Measurements from ENCODE around the gene ASS1. TPM values are rescaled to one million over a fixed set of nuclear protein-coding genes. Genes with fewer than 3 reads are reported as not detected.
A peak's percentile ranks its signal among the peaks of the same experiment; 100 is the strongest.

The ASS1 gene
- total RNA-seq, 1 donor from 2014 or later: 71.3 TPM

DNA sequence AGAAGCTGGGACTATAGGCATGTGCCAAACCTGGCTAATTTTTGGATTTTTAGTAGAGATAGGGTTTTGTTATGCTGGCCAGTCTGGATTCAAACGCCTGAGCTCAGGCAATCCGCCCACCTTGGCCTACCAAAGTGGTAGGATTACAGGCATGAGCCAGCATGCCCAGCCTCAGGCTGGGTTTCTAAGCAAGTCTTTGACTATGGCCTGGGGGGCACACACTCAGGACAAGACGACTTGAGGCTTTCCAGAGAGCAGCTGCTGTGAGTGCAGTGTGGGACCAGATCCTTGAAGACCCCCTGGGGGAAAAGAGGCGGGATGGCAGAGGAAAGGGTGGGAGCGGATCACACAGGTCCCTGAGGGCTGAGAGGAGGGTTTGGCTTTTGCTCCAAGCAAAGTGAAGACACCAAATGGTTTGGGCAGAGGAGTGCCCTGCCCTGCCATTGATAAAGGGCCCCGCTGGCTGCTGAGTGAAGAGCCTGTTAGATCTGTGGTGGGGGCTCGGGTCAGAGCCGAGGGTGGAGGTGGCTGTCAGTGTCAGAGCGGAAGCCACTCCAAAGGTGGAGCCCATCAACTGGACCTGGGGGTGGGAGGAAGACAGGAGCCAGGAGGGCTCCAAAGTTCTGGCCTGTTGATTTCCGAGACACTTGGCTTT is 87.8 kb downstream of the ASS1 start:
- Histone ChIP-seq H3K4me1 (peaks cover 29% of the 10 kb centered on the region), H3K9me3 (replicated peaks) (no peaks in the 10 kb centered on the region), H3K27me3 (ENCODE audit: low read depth) (peaks cover 29% of the 10 kb centered on the region), H3K4me3 (no peak overlapping the region), H3K36me3 (no peaks in the 10 kb centered on the region), H3K27ac (replicated peaks) (no peak overlapping the region)
- intact Hi-C loops (cut with micrococcal nuclease): no loop called here
- DNase-seq: no peak
- no peak for TF ChIP-seq CTCF (IDR thresholded peaks at IDR 0.05; ENCODE audit: borderline replicate concordance)

- intact Hi-C loops (cut with micrococcal nuclease): no loop called here
- Histone ChIP-seq H3K4me1 (peaks cover 26% of the 10 kb centered on the region), H3K27me3 (ENCODE audit: low read depth) (peaks cover 55% of the 10 kb centered on the region), H3K36me3 (no peaks in the 10 kb centered on the region), H3K27ac (replicated peaks) (peak overlapping the region; percentile 58), H3K9me3 (replicated peaks) (no peaks in the 10 kb centered on the region), H3K4me3 (peak overlapping the region; percentile 55)
- TF ChIP-seq CTCF (IDR thresholded peaks at IDR 0.05; ENCODE audit: borderline replicate concordance): no peak
- DNase-seq: peak; percentile 27
These were observed 91.2 kb downstream of the ASS1 start for GRCh38 chr9:130535818-130536521.

DNA sequence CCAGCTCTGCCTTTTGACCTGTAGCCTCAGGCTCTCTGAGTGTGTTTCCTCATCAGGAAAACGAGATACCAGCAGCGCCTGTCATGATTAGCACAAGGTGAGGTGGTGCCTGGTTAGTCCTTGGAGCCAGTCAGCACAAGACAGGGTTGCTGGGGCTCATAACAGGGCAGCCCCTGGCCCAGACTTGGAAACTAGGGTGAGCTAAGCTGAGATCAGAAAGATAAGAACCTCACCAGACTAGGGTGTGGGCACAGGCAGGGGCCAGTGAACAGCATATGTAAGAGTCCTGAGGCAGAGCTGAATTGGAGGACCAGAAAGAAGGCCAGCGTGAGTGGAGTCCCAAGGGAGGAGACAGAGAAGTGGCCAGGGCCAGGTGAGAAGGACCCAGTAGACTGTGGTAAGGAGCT is 91.9 kb downstream of the ASS1 start:
- H3K4me3 ChIP-seq: no peak overlapping the region
- no peak for TF ChIP-seq CTCF (IDR thresholded peaks at IDR 0.05; ENCODE audit: borderline replicate concordance)
- no peak overlapping the region for H3K27ac ChIP-seq (replicated peaks)
- peaks cover 20% of the 10 kb centered on the region for H3K4me1 ChIP-seq
- no peak for DNase-seq
- peaks cover 62% of the 10 kb centered on the region for H3K27me3 ChIP-seq (ENCODE audit: low read depth)
- H3K36me3 ChIP-seq: no peaks in the 10 kb centered on the region
- no peaks in the 10 kb centered on the region for H3K9me3 ChIP-seq (replicated peaks)
- intact Hi-C loops (cut with micrococcal nuclease): no loop called here

GRCh38 chr9:130537346-130538050 is 92.7 kb downstream of the ASS1 start:
- no peaks in the 10 kb centered on the region for H3K9me3 ChIP-seq (replicated peaks)
- no peak for DNase-seq
- no peak overlapping the region for H3K4me3 ChIP-seq
- peaks cover 69% of the 10 kb centered on the region for H3K27me3 ChIP-seq (ENCODE audit: low read depth)
- no peak for TF ChIP-seq CTCF (IDR thresholded peaks at IDR 0.05; ENCODE audit: borderline replicate concordance)
- intact Hi-C loops (cut with micrococcal nuclease): no loop called here
- H3K36me3 ChIP-seq: no peaks in the 10 kb centered on the region
- no peak overlapping the region for H3K27ac ChIP-seq (replicated peaks)
- peaks cover 20% of the 10 kb centered on the region for H3K4me1 ChIP-seq

GRCh38 chr9:130539420-130540223 is 94.9 kb downstream of the ASS1 start:
- H3K9me3 ChIP-seq (replicated peaks): no peaks in the 10 kb centered on the region
- intact Hi-C loops (cut with micrococcal nuclease): loop anchor here (5.0 kb wide), 1 partner anchor 108 kb away; no protein-coding TSS in a partner anchor
- no peak overlapping the region for H3K27ac ChIP-seq (replicated peaks)
- H3K27me3 ChIP-seq (ENCODE audit: low read depth): peaks cover 80% of the 10 kb centered on the region
- DNase-seq: no peak
- no peak for TF ChIP-seq CTCF (IDR thresholded peaks at IDR 0.05; ENCODE audit: borderline replicate concordance)
- no peak overlapping the region for H3K4me3 ChIP-seq
- H3K36me3 ChIP-seq: no peaks in the 10 kb centered on the region
- peaks cover 20% of the 10 kb centered on the region for H3K4me1 ChIP-seq
